Left lung (tissue), 10 donors: ENCODE data around the gene NR1D2. TPM values are rescaled to one million over a fixed set of nuclear protein-coding genes. Genes with fewer than 3 reads are reported as not detected.

ENCODE experiments used
- ATAC-seq: fragments of 200-7000 bp; cut with Tn5 transposase; one replicate; pipeline ENCODE4 v1.9.1; 2020; ENCODE audit warnings: moderate library complexity
- DNase-seq, 4 donors: peaks; one replicate each; pipeline ENCODE4 v3.0.0-alpha.2; 2013 to 2020
- H3K27ac ChIP-seq, 2 donors: fragments of 200-600 bp; sonication (generic) in 1 of 2; one replicate each; pipeline versions ENCODE4 v1.5.0 to v1.8.0; 2020 to 2021
- H3K27me3 ChIP-seq, 2 donors: fragments of 200-600 bp; sonication (generic) in 1 of 2; one replicate each; pipeline versions ENCODE4 v1.5.0 to v1.8.0; 2020 to 2021
- H3K36me3 ChIP-seq, 2 donors: fragments of 200-600 bp; sonication (generic) in 1 of 2; one replicate each; pipeline versions ENCODE4 v1.5.0 to v1.8.0; 2020 to 2021
- H3K4me1 ChIP-seq, 2 donors: fragments of 200-600 bp; one replicate each; pipeline ENCODE4 v1.8.0; 2021
- H3K4me3 ChIP-seq, 2 donors: fragments of 200-600 bp; sonication (generic) in 1 of 2; one replicate each; pipeline versions ENCODE4 v1.5.0 to v1.8.0; 2020 to 2021; ENCODE audit warnings: mild to moderate bottlenecking in 1 of 2
- H3K9me3 ChIP-seq, 2 donors: fragments of 200-600 bp; sonication (generic) in 1 of 2; one replicate each; pipeline versions ENCODE4 v1.5.0 to v1.8.0; 2020 to 2021
- CTCF ChIP-seq, 2 donors: fragments of 200-600 bp; sonication (generic) in 1 of 2; IDR thresholded peaks; one replicate each; pipeline versions ENCODE4 v1.5.0 to v1.8.0; 2021; ENCODE audit warnings: antibody characterized with exemption in 2 of 2
- intact Hi-C, 2 donors: fragments of 100-400 bp; cut with DNase I; formaldehyde crosslinking; loops; one replicate each; pipeline versions ENCODE4 v1.11.2 to v1.14.2; 2022
- polyA plus RNA-seq, 6 donors: library from polyadenylated mRNA; unstranded; fragments of 120-200 nt; gene quantifications; one replicate each; pipeline ENCODE4 v1.2.1, GENCODE V29; 2013; ENCODE audit not compliant: insufficient read length in 6 of 6
- total RNA-seq, 2 donors: library from RNA; stranded (reverse); fragmentation: NEBNext Ultra II Directional; extraction: Animal tissue kit (Norgen Biotek cat#: 25700); gene quantifications; one replicate each; pipeline ENCODE4 v1.2.1, GENCODE V29; 2021
- donor health status: DM: no; HTN: yes; CAD: no.
- donor health status: DM: no; HTN: no; CAD: no.

Gene NR1D2
- total and polyA plus RNA-seq, 8 donors: 18.8 to 45.0 (median 39.2) TPM

GRCh38 chr3:23959135-23959900 is 14.2 kb downstream of the NR1D2 start:
- intact Hi-C loops: no loop called here
- no peak for DNase-seq
- Histone ChIP-seq H3K27ac (peak overlapping the region in 1 of 2 donors; percentile 43), H3K27me3 (no peaks in the 10 kb centered on the region), H3K4me1 (peaks cover 0 to 3% of the 10 kb centered on the region in 2 donors), H3K36me3 (peaks cover 4 to 10% of the 10 kb centered on the region in 2 donors), H3K4me3 (no peak overlapping the region), H3K9me3 (no peaks in the 10 kb centered on the region)
- peak; percentile 91 for ATAC-seq
- no peak for TF ChIP-seq CTCF (IDR thresholded peaks at IDR 0.05)

- no peak for DNase-seq
- Histone ChIP-seq H3K27me3 (no peaks in the 10 kb centered on the region), H3K36me3 (peaks cover 4 to 11% of the 10 kb centered on the region in 2 donors), H3K9me3 (no peaks in the 10 kb centered on the region), H3K4me1 (no peaks in the 10 kb centered on the region), H3K27ac (no peak overlapping the region), H3K4me3 (no peak overlapping the region)
- no peak for ATAC-seq
- no peak for TF ChIP-seq CTCF (IDR thresholded peaks at IDR 0.05)
- intact Hi-C loops: no loop called here
Measured at GRCh38 chr3:23960649-23961048, 15.6 kb downstream of the NR1D2 start.

GRCh38 chr3:23961066-23961465 is 16.0 kb downstream of the NR1D2 start:
- ATAC-seq: no peak
- Histone ChIP-seq H3K4me1 (no peaks in the 10 kb centered on the region), H3K27me3 (no peaks in the 10 kb centered on the region), H3K36me3 (peaks cover 4 to 16% of the 10 kb centered on the region in 2 donors), H3K9me3 (no peaks in the 10 kb centered on the region), H3K4me3 (no peak overlapping the region), H3K27ac (no peak overlapping the region)
- TF ChIP-seq CTCF (IDR thresholded peaks at IDR 0.05): no peak
- intact Hi-C loops: no loop called here
- DNase-seq: no peak

GRCh38 chr3:23961913-23962312 is 16.8 kb downstream of the NR1D2 start:
- DNase-seq: no peak
- intact Hi-C loops: no loop called here
- ATAC-seq: no peak
- H3K36me3 ChIP-seq: peaks cover 4 to 16% of the 10 kb centered on the region in 2 donors
- no peak overlapping the region for H3K27ac ChIP-seq
- no peak for TF ChIP-seq CTCF (IDR thresholded peaks at IDR 0.05)
- H3K4me1 ChIP-seq: no peaks in the 10 kb centered on the region
- H3K9me3 ChIP-seq: no peaks in the 10 kb centered on the region
- no peaks in the 10 kb centered on the region for H3K27me3 ChIP-seq
- no peak overlapping the region for H3K4me3 ChIP-seq

- Histone ChIP-seq H3K4me1 (no peaks in the 10 kb centered on the region), H3K4me3 (no peak overlapping the region), H3K9me3 (no peaks in the 10 kb centered on the region), H3K27ac (no peak overlapping the region), H3K27me3 (no peaks in the 10 kb centered on the region), H3K36me3 (peaks cover 2 to 16% of the 10 kb centered on the region in 2 donors)
- no peak for TF ChIP-seq CTCF (IDR thresholded peaks at IDR 0.05)
- ATAC-seq: no peak
- DNase-seq: no peak
- intact Hi-C loops: no loop called here
Measured at GRCh38 chr3:23964537-23965235, 19.6 kb downstream of the NR1D2 start.
